Testis (tissue), 2 donors: Measurements from ENCODE around the gene TTC19.

Experiments used
- POLR2A ChIP-seq: fragments of 450-650 bp; IDR thresholded peaks from one replicate; pipeline ENCODE4 v1.6.1; 2017; ENCODE audit warnings: antibody characterized with exemption, mild to moderate bottlenecking, moderate library complexity
- TF ChIP-seq, protein P1 (sequence below), 3 experiments: fragments of 450-650 bp in 2 of 3; fragments of 200-600 bp in 1 of 3; sonication (generic) in 1 of 3; IDR thresholded peaks; one replicate each; pipeline ENCODE4 v1.5.1; 2016 to 2019; ENCODE audit warnings: antibody characterized with exemption in 3 of 3, mild to moderate bottlenecking in 2 of 3, moderate library complexity in 1 of 3

DNA sequence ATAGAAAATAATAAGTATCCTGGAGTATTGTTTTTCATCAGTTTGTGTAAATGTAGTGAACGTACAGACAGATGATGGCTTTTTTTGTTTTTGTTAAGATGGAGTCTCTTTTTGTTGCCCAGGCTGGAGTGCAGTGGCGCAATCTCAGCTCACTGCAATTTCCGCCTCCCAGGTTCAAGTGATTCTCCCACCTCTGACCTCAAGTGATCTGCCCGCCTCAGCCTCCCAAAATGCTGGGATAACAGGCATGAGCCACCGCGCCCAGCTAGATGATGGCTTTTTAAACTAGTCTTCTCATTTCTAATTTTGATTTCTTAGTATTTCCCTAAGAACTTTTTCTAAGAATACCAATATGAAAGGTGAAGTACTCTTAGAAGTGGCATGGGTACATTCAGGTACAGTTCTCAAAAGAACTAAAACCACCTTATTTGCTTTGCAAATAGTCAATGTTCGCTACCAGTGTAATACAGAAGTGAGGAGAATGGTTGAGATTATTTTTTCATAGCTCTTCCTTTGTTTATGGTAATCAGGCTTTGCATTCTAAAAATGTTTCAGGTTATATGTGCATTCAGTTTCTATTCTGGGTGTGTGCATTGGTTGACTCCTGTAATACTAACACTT is 34.2 kb downstream of the TTC19 start:
- no peak for TF ChIP-seq POLR2A
- TF ChIP-seq, protein P1, sequence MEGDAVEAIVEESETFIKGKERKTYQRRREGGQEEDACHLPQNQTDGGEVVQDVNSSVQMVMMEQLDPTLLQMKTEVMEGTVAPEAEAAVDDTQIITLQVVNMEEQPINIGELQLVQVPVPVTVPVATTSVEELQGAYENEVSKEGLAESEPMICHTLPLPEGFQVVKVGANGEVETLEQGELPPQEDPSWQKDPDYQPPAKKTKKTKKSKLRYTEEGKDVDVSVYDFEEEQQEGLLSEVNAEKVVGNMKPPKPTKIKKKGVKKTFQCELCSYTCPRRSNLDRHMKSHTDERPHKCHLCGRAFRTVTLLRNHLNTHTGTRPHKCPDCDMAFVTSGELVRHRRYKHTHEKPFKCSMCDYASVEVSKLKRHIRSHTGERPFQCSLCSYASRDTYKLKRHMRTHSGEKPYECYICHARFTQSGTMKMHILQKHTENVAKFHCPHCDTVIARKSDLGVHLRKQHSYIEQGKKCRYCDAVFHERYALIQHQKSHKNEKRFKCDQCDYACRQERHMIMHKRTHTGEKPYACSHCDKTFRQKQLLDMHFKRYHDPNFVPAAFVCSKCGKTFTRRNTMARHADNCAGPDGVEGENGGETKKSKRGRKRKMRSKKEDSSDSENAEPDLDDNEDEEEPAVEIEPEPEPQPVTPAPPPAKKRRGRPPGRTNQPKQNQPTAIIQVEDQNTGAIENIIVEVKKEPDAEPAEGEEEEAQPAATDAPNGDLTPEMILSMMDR (IDR thresholded peaks at IDR 0.05) = no peak
